CD14-positive monocyte (primary cell): ENCODE measurements around the gene DCAF8L2. TPM values are rescaled to one million over a fixed set of nuclear protein-coding genes. Genes with fewer than 3 reads are reported as not detected.

Source experiments
- DNase-seq, 3 donors: peaks; one replicate each; pipeline ENCODE4 v3.0.0-alpha.2; 2011 to 2022
- H2AFZ ChIP-seq: 2 replicates; pipeline ENCODE4 v1.6.0; 2012; ENCODE audit warnings: mild to moderate bottlenecking, low read depth, low read length, inconsistent platforms; ENCODE audit not compliant: insufficient read depth, poor library complexity, severe bottlenecking
- H3K27ac ChIP-seq, 2 donors: 1 replicate in 1 of 2; 2 replicates in 1 of 2; pipeline ENCODE4 v1.5.1; 2012 to 2013; ENCODE audit warnings: low read length in 2 of 2, control low read depth in 1 of 2, inconsistent platforms in 1 of 2, low read depth in 1 of 2, mild to moderate bottlenecking in 1 of 2
- H3K27me3 ChIP-seq, 2 donors: one replicate each; pipeline versions ENCODE4 v1.6.0 to v1.6.1; 2011 to 2013; ENCODE audit warnings: low read length in 2 of 2; ENCODE audit not compliant: control insufficient read depth in 2 of 2, insufficient read depth in 2 of 2
- H3K36me3 ChIP-seq, 2 donors: replicated peaks in 1 of 2; 1 replicate in 1 of 2; 2 replicates in 1 of 2; pipeline versions ENCODE4 v1.5.1 to v1.6.1; 2012 to 2013; ENCODE audit warnings: low read length in 2 of 2, control low read depth in 1 of 2, inconsistent platforms in 1 of 2, mild to moderate bottlenecking in 1 of 2; ENCODE audit not compliant: insufficient read depth in 2 of 2, control insufficient read depth in 1 of 2
- H3K4me1 ChIP-seq, 2 donors: 1 replicate in 1 of 2; 2 replicates in 1 of 2; pipeline versions ENCODE4 v1.5.1 to v1.6.1; 2012 to 2013; ENCODE audit warnings: low read length in 2 of 2, control low read depth in 1 of 2, inconsistent platforms in 1 of 2, mild to moderate bottlenecking in 1 of 2, moderate library complexity in 1 of 2; ENCODE audit not compliant: insufficient read depth in 2 of 2, control insufficient read depth in 1 of 2
- H3K4me2 ChIP-seq: replicated peaks from 2 replicates; pipeline ENCODE3; 2012; ENCODE audit warnings: low read length, moderate library complexity, mild to moderate bottlenecking; ENCODE audit not compliant: poor library complexity, severe bottlenecking; ENCODE audit errors: extremely low read depth
- H3K4me3 ChIP-seq, 3 experiments: fragments of 200-600 bp in 1 of 3; sonication (generic) in 1 of 3; replicated peaks in 1 of 3; 1 replicate in 2 of 3; 2 replicates in 1 of 3; pipeline ENCODE4 v1.5.1; 2011 to 2013; ENCODE audit warnings: low read length in 3 of 3, mild to moderate bottlenecking in 3 of 3, control low read depth in 2 of 3, low read depth in 2 of 3, inconsistent platforms in 1 of 3, moderate library complexity in 1 of 3
- H3K79me2 ChIP-seq: 2 replicates; pipeline ENCODE4 v1.6.0; 2012; ENCODE audit warnings: mild to moderate bottlenecking, control low read depth, inconsistent platforms, low read length, moderate library complexity; ENCODE audit not compliant: insufficient read depth
- H3K9ac ChIP-seq: 2 replicates; pipeline ENCODE4 v1.6.0; 2017; ENCODE audit warnings: low read length, mild to moderate bottlenecking; ENCODE audit not compliant: insufficient read depth, poor library complexity, severe bottlenecking
- H3K9me3 ChIP-seq, 2 donors: replicated peaks in 1 of 2; 1 replicate in 1 of 2; 2 replicates in 1 of 2; pipeline versions ENCODE4 v1.5.1 to v1.6.1; 2012 to 2013; ENCODE audit warnings: low read length in 2 of 2, control low read depth in 1 of 2; ENCODE audit not compliant: control insufficient read depth in 1 of 2, insufficient read depth in 1 of 2
- H4K20me1 ChIP-seq: 2 replicates; pipeline ENCODE4 v1.6.0; 2012; ENCODE audit warnings: mild to moderate bottlenecking, low read length, control low read depth, moderate library complexity; ENCODE audit not compliant: insufficient read depth
- H3K27ac Mint-ChIP-seq, 7 donors: one replicate each; pipeline ENCODE4 v1.8.0; 2020; ENCODE audit warnings: mild to moderate bottlenecking in 7 of 7, mixed read lengths in 7 of 7, moderate library complexity in 6 of 7, inconsistent platforms in 2 of 7
- H3K27me3 Mint-ChIP-seq, 3 donors: one replicate each; pipeline ENCODE4 v1.8.0; 2021 to 2022; ENCODE audit warnings: low read depth in 3 of 3, mild to moderate bottlenecking in 3 of 3, mixed read lengths in 3 of 3, moderate library complexity in 3 of 3, inconsistent platforms in 1 of 3
- H3K36me3 Mint-ChIP-seq, 2 donors: one replicate each; pipeline ENCODE4 v1.8.0; 2020; ENCODE audit warnings: mixed read lengths in 2 of 2, inconsistent platforms in 1 of 2, mild to moderate bottlenecking in 1 of 2
- H3K4me1 Mint-ChIP-seq: one replicate; pipeline ENCODE4 v1.8.0; 2020; ENCODE audit warnings: mild to moderate bottlenecking, mixed read lengths
- H3K4me3 Mint-ChIP-seq, 2 donors: one replicate each; pipeline ENCODE4 v1.8.0; 2020; ENCODE audit warnings: mild to moderate bottlenecking in 2 of 2, mixed read lengths in 2 of 2, moderate library complexity in 1 of 2
- H3K9me3 Mint-ChIP-seq, 7 donors: one replicate each; pipeline ENCODE4 v1.8.0; 2020 to 2022; ENCODE audit warnings: mixed read lengths in 7 of 7, mild to moderate bottlenecking in 6 of 7, moderate library complexity in 6 of 7, inconsistent platforms in 2 of 7
- CTCF ChIP-seq: fragments of 200-600 bp; IDR thresholded peaks from one replicate; pipeline ENCODE4 v1.8.0; 2022; ENCODE audit warnings: antibody characterized with exemption, mild to moderate bottlenecking
- WGBS: methylation state at CpG from one replicate; pipeline ENCODE4 v1.1.5; 2013; ENCODE audit warnings: missing lambda C conversion rate; ENCODE audit not compliant: insufficient coverage; 5-methylcytosine and 5-hydroxymethylcytosine counted together
- intact Hi-C, 2 donors: fragments of 100-400 bp; cut with micrococcal nuclease; formaldehyde crosslinking; loops; one replicate each; pipeline versions ENCODE4 v1.15.0 to v1.15.1; 2023
- polyA plus RNA-seq, 3 donors: library from polyadenylated mRNA; depleted of rRNA in 1 of 3; unstranded in 2 of 3; stranded (reverse) in 1 of 3; fragments of 300-500 nt in 2 of 3; fragments of >200 nt in 1 of 3; fragmentation: Illumina TruSeq in 2 of 3; gene quantifications; 1 replicate in 2 of 3; 2 replicates in 1 of 3; pipeline ENCODE4 v1.2.3, GENCODE V29; 2012 to 2021

DCAF8L2 gene
- polyA plus RNA-seq, 3 donors: not detected

GRCh38 chrX:27608671-27609070 is 18.5 kb downstream of the DCAF8L2 start:
- no peak overlapping the region for H3K4me3 ChIP-seq
- no peaks in the 10 kb centered on the region for H3K79me2 ChIP-seq
- TF ChIP-seq CTCF: no peak
- WGBS: no CpG with 5 or more reads among the region's 4 CpGs
- H3K9me3 Mint-ChIP-seq: peaks cover 0 to 2% (median 0%) of the 10 kb centered on the region in 7 donors
- intact Hi-C loops: no loop called here
- no peak overlapping the region for H3K27ac Mint-ChIP-seq
- no peak overlapping the region for H3K9ac ChIP-seq
- H3K36me3 Mint-ChIP-seq: no peaks in the 10 kb centered on the region
- H3K9me3 ChIP-seq: no peaks in the 10 kb centered on the region
- no peaks in the 10 kb centered on the region for H3K27me3 Mint-ChIP-seq
- H3K4me1 ChIP-seq: no peaks in the 10 kb centered on the region
- H2AFZ ChIP-seq: no peak overlapping the region
- H3K4me1 Mint-ChIP-seq: no peaks in the 10 kb centered on the region
- no peaks in the 10 kb centered on the region for H3K36me3 ChIP-seq
- no peak overlapping the region for H3K27ac ChIP-seq
- no peaks in the 10 kb centered on the region for H4K20me1 ChIP-seq
- no peak overlapping the region for H3K4me2 ChIP-seq
- no peak for DNase-seq
- no peak overlapping the region for H3K4me3 Mint-ChIP-seq
- H3K27me3 ChIP-seq: no peaks in the 10 kb centered on the region

- Histone ChIP-seq H3K9ac (no peak overlapping the region), H3K79me2 (no peaks in the 10 kb centered on the region), H4K20me1 (no peaks in the 10 kb centered on the region), H3K27ac (no peak overlapping the region), H2AFZ (no peak overlapping the region), H3K27me3 (no peaks in the 10 kb centered on the region), H3K4me2 (no peak overlapping the region), H3K4me3 (no peak overlapping the region), H3K9me3 (no peaks in the 10 kb centered on the region), H3K36me3 (no peaks in the 10 kb centered on the region), H3K4me1 (no peaks in the 10 kb centered on the region)
- H3K9me3 Mint-ChIP-seq: no peaks in the 10 kb centered on the region
- no peaks in the 10 kb centered on the region for H3K36me3 Mint-ChIP-seq
- no peak overlapping the region for H3K4me3 Mint-ChIP-seq
- no peaks in the 10 kb centered on the region for H3K27me3 Mint-ChIP-seq
- WGBS: no CpG with 5 or more reads among the region's 1 CpG
- H3K4me1 Mint-ChIP-seq: no peaks in the 10 kb centered on the region
- no peak for DNase-seq
- no peak overlapping the region for H3K27ac Mint-ChIP-seq
- intact Hi-C loops: no loop called here
- TF ChIP-seq CTCF: no peak
These were observed 29.3 kb downstream of the DCAF8L2 start for GRCh38 chrX:27619459-27619858.
